GM12878 (cell line): ENCODE measurements around the gene DHX38. TPM values are rescaled to one million over a fixed set of nuclear protein-coding genes. Genes with fewer than 3 reads are reported as not detected.

Source experiments
- ATAC-seq: fragments of 200-7000 bp; cut with Tn5 transposase; 3 replicates; pipeline ENCODE4 v1.9.1; 2020; ENCODE audit warnings: mild to moderate bottlenecking, moderate library complexity
- BruUV-seq: library from RNA; stranded (reverse); fragments of 400-500 nt; replicated peaks from 2 replicates; lab custom pipeline; 2021; lab: Mats Ljungman, UMichigan
- CTCF ChIA-PET: fragments of 300-600 bp; sonication (Branson Sonifier 250); formaldehyde crosslinking; extraction: SDS; loops from one replicate; lab custom pipeline; 2021; ENCODE audit warnings: inconsistent platforms; lab: Yijun Ruan, JAX
- POLR2A ChIA-PET: fragments of 350-600 bp; formaldehyde crosslinking; extraction: SDS; loops from one replicate; lab custom pipeline; 2021; ENCODE audit warnings: inconsistent platforms; lab: Charles Lee
- RAD21 ChIA-PET: fragments of 300-600 bp; sonication (Branson Sonifier 250); formaldehyde crosslinking; loops from one replicate; lab custom pipeline; 2023; ENCODE audit warnings: antibody characterized with exemption; ENCODE audit not compliant: unreplicated experiment; lab: Charles Lee
- SMC1A ChIA-PET: fragments of 300-600 bp; sonication (Branson Sonifier 250); formaldehyde crosslinking; loops from one replicate; lab custom pipeline; 2023; ENCODE audit not compliant: unreplicated experiment, uncharacterized antibody; lab: Charles Lee
- DNase-seq: peaks from one replicate; pipeline ENCODE4 v3.0.0-alpha.2; 2011; ENCODE audit warnings: low read depth, low spot score
- FAIRE-seq: peaks from 3 replicates; lab custom pipeline; 2011; peaks lifted over from hg19 to GRCh38; lab: Jason Lieb, UNC
- H2AFZ ChIP-seq: 2 replicates; pipeline ENCODE4 v1.6.0; 2011; ENCODE audit warnings: low read depth, low read length, control low read depth; ENCODE audit not compliant: control insufficient read depth
- H3K27ac ChIP-seq: 2 replicates; pipeline ENCODE4 v1.5.1; 2011; ENCODE audit warnings: control low read depth; ENCODE audit not compliant: control insufficient read depth, insufficient read depth
- H3K27me3 ChIP-seq, 2 experiments: replicated peaks in 1 of 2; 2 replicates each; pipeline versions ENCODE4 v1.6.0 to v1.6.1; 2011; ENCODE audit warnings: low read length in 1 of 2; ENCODE audit not compliant: control insufficient read depth in 2 of 2, insufficient read depth in 2 of 2
- H3K36me3 ChIP-seq, 2 experiments: 2 replicates each; pipeline ENCODE4 v1.5.1; 2011; ENCODE audit warnings: low read length in 1 of 2; ENCODE audit not compliant: control insufficient read depth in 2 of 2, insufficient read depth in 2 of 2
- H3K4me1 ChIP-seq: 2 replicates; pipeline ENCODE4 v1.6.1; 2011; ENCODE audit warnings: mild to moderate bottlenecking, low read length, moderate library complexity, mixed read lengths; ENCODE audit not compliant: control insufficient read depth, insufficient read depth
- H3K4me2 ChIP-seq: 2 replicates; pipeline ENCODE4 v1.6.0; 2011; ENCODE audit warnings: control low read depth; ENCODE audit not compliant: control insufficient read depth, insufficient read depth
- H3K4me3 ChIP-seq: fragments of 200-600 bp; sonication (generic); 2 replicates; pipeline ENCODE4 v1.5.1; 2016
- H3K79me2 ChIP-seq: 2 replicates; pipeline ENCODE4 v1.6.0; 2011; ENCODE audit warnings: low read length; ENCODE audit not compliant: control insufficient read depth, insufficient read depth
- H3K9ac ChIP-seq: 2 replicates; pipeline ENCODE4 v1.8.0; 2011; ENCODE audit warnings: low read length, control low read depth, mixed read lengths; ENCODE audit not compliant: control insufficient read depth, insufficient read depth
- H3K9me3 ChIP-seq: replicated peaks from 3 replicates; pipeline ENCODE4 v1.5.1; 2011; ENCODE audit warnings: mild to moderate bottlenecking, low read length; ENCODE audit not compliant: control insufficient read depth, insufficient read depth
- H4K20me1 ChIP-seq: 2 replicates; pipeline ENCODE4 v1.6.0; 2011; ENCODE audit not compliant: control insufficient read depth, insufficient read depth
- BACH1 ChIP-seq: fragments of 450-650 bp; IDR thresholded peaks from 2 replicates; pipeline ENCODE4 v1.6.1; 2017; ENCODE audit warnings: mild to moderate bottlenecking, borderline replicate concordance
- BRCA1 ChIP-seq: IDR thresholded peaks from 2 replicates; pipeline ENCODE4 v1.6.1; 2011; ENCODE audit warnings: low read depth, low read length, improper control_type of control experiment
- CBFB ChIP-seq: IDR thresholded peaks from 2 replicates; pipeline ENCODE4 v1.6.1; 2016; ENCODE audit warnings: antibody characterized with exemption, low read depth
- CBX5 ChIP-seq: sonication (generic); IDR thresholded peaks from 2 replicates; pipeline ENCODE4 v1.6.1; 2016; ENCODE audit warnings: low read depth, moderate library complexity, mild to moderate bottlenecking, inconsistent platforms
- CHD4 ChIP-seq: fragments of 200-600 bp; sonication (generic); IDR thresholded peaks from 2 replicates; pipeline ENCODE4 v1.6.1; 2016; ENCODE audit warnings: mild to moderate bottlenecking
- EP300 ChIP-seq, 2 experiments: fragments of 150-350 bp in 1 of 2; IDR thresholded peaks; 2 replicates each; pipeline ENCODE4 v1.6.1; 2011 to 2012; ENCODE audit warnings: low read depth in 2 of 2, low read length in 2 of 2, borderline replicate concordance in 1 of 2, improper control_type of control experiment in 1 of 2, inconsistent platforms in 1 of 2; ENCODE audit not compliant: control insufficient read depth in 1 of 2
- ETV6 ChIP-seq, 2 experiments: fragments of 450-650 bp in 1 of 2; IDR thresholded peaks in 1 of 2; conservative IDR thresholded peaks in 1 of 2; 2 replicates each; pipeline ENCODE4 v1.6.1; 2014; ENCODE audit warnings: antibody characterized with exemption in 1 of 2, borderline replicate concordance in 1 of 2, low read depth in 1 of 2, mild to moderate bottlenecking in 1 of 2, moderate library complexity in 1 of 2
- FOS ChIP-seq: IDR thresholded peaks from 3 replicates; pipeline ENCODE4 v1.6.1; 2011; ENCODE audit warnings: borderline replicate concordance; ENCODE audit not compliant: insufficient read length; ENCODE audit errors: extremely low read depth
- FOXK2 ChIP-seq: fragments of 450-650 bp; IDR thresholded peaks from 2 replicates; pipeline ENCODE4 v1.6.1; 2017; ENCODE audit warnings: mild to moderate bottlenecking, moderate library complexity
- IRF4 ChIP-seq: IDR thresholded peaks from 2 replicates; pipeline ENCODE4 v1.6.1; 2011; ENCODE audit warnings: low read depth, low read length
- NFXL1 ChIP-seq: fragments of 450-650 bp; IDR thresholded peaks from 2 replicates; pipeline ENCODE4 v1.6.1; 2017; ENCODE audit warnings: antibody characterized with exemption, mild to moderate bottlenecking, borderline replicate concordance
- POLR2A ChIP-seq: IDR thresholded peaks from 2 replicates; pipeline ENCODE4 v1.6.1; 2011; ENCODE audit warnings: low read depth, mild to moderate bottlenecking, low read length
- RAD51 ChIP-seq: fragments of 450-650 bp; IDR thresholded peaks from 2 replicates; pipeline ENCODE4 v1.6.1; 2016; ENCODE audit warnings: moderate library complexity, mild to moderate bottlenecking, inconsistent platforms
- RBBP5 ChIP-seq: fragments of 200-600 bp; sonication (generic); conservative IDR thresholded peaks from 2 replicates; pipeline ENCODE4 v1.6.1; 2016
- SIX5 ChIP-seq: IDR thresholded peaks from 2 replicates; pipeline ENCODE4 v1.6.1; 2011; ENCODE audit warnings: mild to moderate bottlenecking, low read depth, low read length, moderate library complexity; ENCODE audit not compliant: severe bottlenecking
- SP1 ChIP-seq: IDR thresholded peaks from one replicate; pipeline ENCODE4 v1.6.1; 2011; ENCODE audit warnings: low read depth, low read length
- TCF12 ChIP-seq: IDR thresholded peaks from 2 replicates; pipeline ENCODE4 v1.6.1; 2011; ENCODE audit warnings: low read depth, mild to moderate bottlenecking, low read length
- in situ Hi-C: fragments of 300-500 bp; cut with MboI; formaldehyde crosslinking; loops from 9 replicates; pipeline ENCODE4 v1.14.3; 2018; ENCODE audit warnings: mixed read lengths
- intact Hi-C: fragments of 100-400 bp; cut with micrococcal nuclease; formaldehyde crosslinking; loops from one replicate; pipeline ENCODE4 v1.14.2; 2022; ENCODE audit not compliant: unreplicated experiment
- polyA plus RNA-seq, 11 experiments: library from polyadenylated mRNA; depleted of rRNA in 4 of 11; unstranded in 6 of 11; stranded (reverse) in 5 of 11; fragments of >200 nt; fragmentation: Nextera tagmentation in 4 of 11; fragmentation: Illumina TruSeq in 1 of 11; extraction: Ambion mirVana in 4 of 11; extraction: Trizol in 1 of 11; gene quantifications; 1 replicate in 1 of 11; 2 replicates in 10 of 11; pipeline versions ENCODE4 v1.2.1 to v1.2.3, GENCODE V29; 2011 to 2016; ENCODE audit warnings: inconsistent platforms in 2 of 11, missing spikeins in 2 of 11, low read depth in 1 of 11
- total RNA-seq, 4 experiments: library from RNA; depleted of rRNA in 3 of 4; stranded (reverse); fragments of >200 nt in 3 of 4; fragmentation: Illumina TruSeq in 1 of 4; extraction: Trizol in 1 of 4; gene quantifications; 2 replicates each; pipeline versions ENCODE4 v1.2.1 to v1.2.3, GENCODE V29; 2013 to 2021
- TF ChIP-seq, protein P1 (sequence below): fragments of 450-650 bp; conservative IDR thresholded peaks from 2 replicates; pipeline ENCODE4 v1.6.1; 2017; ENCODE audit warnings: mild to moderate bottlenecking, moderate library complexity
- TF ChIP-seq, protein P2 (sequence below): fragments of 450-650 bp; IDR thresholded peaks from 2 replicates; pipeline ENCODE4 v1.6.1; 2016; ENCODE audit warnings: mild to moderate bottlenecking

DHX38 gene
- total and polyA plus RNA-seq, 10 of the 15 experiments (the other 5 are each of a cell fraction or from before 2014, with no cell fraction given), result 2.1 to 67.8 (median 43.2) TPM

DNA sequence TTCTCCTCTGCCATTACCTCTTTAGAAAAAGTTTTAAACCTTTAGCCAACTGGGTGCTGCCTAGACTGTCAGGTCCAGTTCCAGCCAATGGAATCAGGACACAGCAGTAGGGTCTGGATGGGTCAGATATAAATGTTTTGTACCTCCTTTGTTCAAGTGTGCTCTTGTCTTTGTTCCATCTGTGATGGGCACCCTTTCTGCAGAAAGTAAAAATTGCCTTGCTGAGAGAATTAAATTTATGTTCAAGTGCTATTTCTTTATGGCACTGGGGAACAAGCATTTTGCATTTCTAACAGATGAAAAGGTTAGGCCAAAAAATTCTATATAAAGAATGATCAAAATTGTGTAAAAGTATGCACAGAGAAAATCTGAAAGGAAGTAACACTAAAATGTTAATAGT is 44.5 kb upstream of the DHX38 start:
- intact Hi-C loops (no loop called here), in situ Hi-C loops (no loop called here)
- Histone ChIP-seq H3K27ac (no peak overlapping the region), H3K4me3 (no peak overlapping the region), H3K79me2 (no peaks in the 10 kb centered on the region), H2AFZ (no peak overlapping the region), H3K27me3 (no peaks in the 10 kb centered on the region), H3K36me3 (no peaks in the 10 kb centered on the region), H3K4me2 (no peak overlapping the region), H3K4me1 (no peaks in the 10 kb centered on the region), H3K9ac (no peak overlapping the region), H3K9me3 (peaks cover 3% of the 10 kb centered on the region; the same call in 1 of the 3 replicates), H4K20me1 (no peaks in the 10 kb centered on the region)
- RAD21 ChIA-PET, result no interaction called here
- TF ChIP-seq NFXL1 (no peak), RBBP5 (no peak), EP300 (IDR thresholded peaks at IDR 0.05; ENCODE audit: borderline replicate concordance in 1 of 2, control insufficient read depth in 1 of 2, low read depth in 2 of 2, low read length in 2 of 2) (no peak), BACH1 (no peak), IRF4 (no peak), POLR2A (no peak), FOS (no peak), SP1 (no peak), ETV6 (conservative IDR thresholded peaks at IDR 0.05 in 1 of 2, IDR thresholded peaks at IDR 0.05 in 1 of 2; ENCODE audit: borderline replicate concordance in 1 of 2, low read depth in 1 of 2) (no peak), FOXK2 (no peak), CHD4 (no peak), BRCA1 (no peak), CBX5 (no peak), RAD51 (no peak), SIX5 (no peak), CBFB (no peak), TCF12 (no peak)
- TF ChIP-seq, protein P1, sequence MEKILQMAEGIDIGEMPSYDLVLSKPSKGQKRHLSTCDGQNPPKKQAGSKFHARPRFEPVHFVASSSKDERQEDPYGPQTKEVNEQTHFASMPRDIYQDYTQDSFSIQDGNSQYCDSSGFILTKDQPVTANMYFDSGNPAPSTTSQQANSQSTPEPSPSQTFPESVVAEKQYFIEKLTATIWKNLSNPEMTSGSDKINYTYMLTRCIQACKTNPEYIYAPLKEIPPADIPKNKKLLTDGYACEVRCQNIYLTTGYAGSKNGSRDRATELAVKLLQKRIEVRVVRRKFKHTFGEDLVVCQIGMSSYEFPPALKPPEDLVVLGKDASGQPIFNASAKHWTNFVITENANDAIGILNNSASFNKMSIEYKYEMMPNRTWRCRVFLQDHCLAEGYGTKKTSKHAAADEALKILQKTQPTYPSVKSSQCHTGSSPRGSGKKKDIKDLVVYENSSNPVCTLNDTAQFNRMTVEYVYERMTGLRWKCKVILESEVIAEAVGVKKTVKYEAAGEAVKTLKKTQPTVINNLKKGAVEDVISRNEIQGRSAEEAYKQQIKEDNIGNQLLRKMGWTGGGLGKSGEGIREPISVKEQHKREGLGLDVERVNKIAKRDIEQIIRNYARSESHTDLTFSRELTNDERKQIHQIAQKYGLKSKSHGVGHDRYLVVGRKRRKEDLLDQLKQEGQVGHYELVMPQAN, result no peak
- TF ChIP-seq, protein P2, sequence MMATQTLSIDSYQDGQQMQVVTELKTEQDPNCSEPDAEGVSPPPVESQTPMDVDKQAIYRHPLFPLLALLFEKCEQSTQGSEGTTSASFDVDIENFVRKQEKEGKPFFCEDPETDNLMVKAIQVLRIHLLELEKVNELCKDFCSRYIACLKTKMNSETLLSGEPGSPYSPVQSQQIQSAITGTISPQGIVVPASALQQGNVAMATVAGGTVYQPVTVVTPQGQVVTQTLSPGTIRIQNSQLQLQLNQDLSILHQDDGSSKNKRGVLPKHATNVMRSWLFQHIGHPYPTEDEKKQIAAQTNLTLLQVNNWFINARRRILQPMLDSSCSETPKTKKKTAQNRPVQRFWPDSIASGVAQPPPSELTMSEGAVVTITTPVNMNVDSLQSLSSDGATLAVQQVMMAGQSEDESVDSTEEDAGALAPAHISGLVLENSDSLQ, result no peak
- ATAC-seq (no peak), FAIRE-seq (no peak), DNase-seq (no peak)
- CTCF ChIA-PET, result no interaction called here
- no TSS peak for BruUV-seq
- SMC1A ChIA-PET, result no interaction called here
- POLR2A ChIA-PET, result no interaction called here
